ENCODE measurements around the gene SLC6A4. TPM values are rescaled to one million over a fixed set of nuclear protein-coding genes. Genes with fewer than 3 reads are reported as not detected.

SLC6A4 gene
- total RNA-seq (2022; extraction: Qiagen RNA extraction) = 0.04 TPM in 1 of 5 replicates, not detected in the others

GRCh38 chr17:30235386-30236296 is at the start of gene SLC6A4:
TSS of gene SLC6A4 (minus strand) at chr17:30235697. CDS start at chr17:30221958, 13,739 bp downstream.

Other genes with a start within 250 kb of the SLC6A4 start
- 27.4 to 38.2 TPM (median 29.8 TPM) in 5 replicates for gene NSRP1, start 118.9 kb downstream of the SLC6A4 start, total RNA-seq (2022; extraction: Qiagen RNA extraction)
- 39.3 to 48.9 TPM (median 44.6 TPM) in 5 replicates for gene BLMH, start 56.2 kb upstream of the SLC6A4 start, total RNA-seq (2022; extraction: Qiagen RNA extraction)
- not detected in 5 replicates for gene TMIGD1, start 98.4 kb upstream of the SLC6A4 start, total RNA-seq (2022; extraction: Qiagen RNA extraction)
- 19.9 to 37.6 TPM (median 29.6 TPM) in 5 replicates for gene CPD, start 143.2 kb upstream of the SLC6A4 start, total RNA-seq (2022; extraction: Qiagen RNA extraction)
- 33.2 to 45.2 TPM (median 37.9 TPM) in 5 replicates for gene GOSR1, start 241.7 kb upstream of the SLC6A4 start, total RNA-seq (2022; extraction: Qiagen RNA extraction)